GM15510 (cell line): ENCODE data around the gene ZNF813.

ENCODE experiments used
- POLR2A ChIP-seq: IDR thresholded peaks from 3 replicates; pipeline ENCODE4 v1.6.1; 2011; ENCODE audit warnings: borderline replicate concordance; ENCODE audit not compliant: insufficient read length; ENCODE audit errors: extremely low read depth

The ZNF813 gene

GRCh38 chr19:53507523-53508442, 40.2 kb downstream of the ZNF813 start:
- no peak for TF ChIP-seq POLR2A

- TF ChIP-seq POLR2A = no peak
Observed at GRCh38 chr19:53509443-53509842, 41.9 kb downstream of the ZNF813 start.

GRCh38 chr19:53509845-53510244, 42.3 kb downstream of the ZNF813 start:
- no peak for TF ChIP-seq POLR2A

GRCh38 chr19:53511357-53511756, 43.8 kb downstream of the ZNF813 start:
- TF ChIP-seq POLR2A = no peak

GRCh38 chr19:53511933-53512374, 44.4 kb downstream of the ZNF813 start:
- no peak for TF ChIP-seq POLR2A

- no peak for TF ChIP-seq POLR2A
Observed at GRCh38 chr19:53517114-53517741, 49.7 kb downstream of the ZNF813 start.

- TF ChIP-seq POLR2A = no peak
Observed at GRCh38 chr19:53518121-53518520, 50.6 kb downstream of the ZNF813 start.

GRCh38 chr19:53518716-53519115, 51.2 kb downstream of the ZNF813 start:
- no peak for TF ChIP-seq POLR2A

- no peak for TF ChIP-seq POLR2A
Observed at GRCh38 chr19:53519446-53519845, 51.9 kb downstream of the ZNF813 start.

- TF ChIP-seq POLR2A = no peak
Observed at GRCh38 chr19:53520163-53520546, 52.6 kb downstream of the ZNF813 start.

GRCh38 chr19:53520547-53521372, 53.2 kb downstream of the ZNF813 start:
- peak; percentile 22 for TF ChIP-seq POLR2A

GRCh38 chr19:53521373-53522202, 54.1 kb downstream of the ZNF813 start:
- no peak for TF ChIP-seq POLR2A

- no peak for TF ChIP-seq POLR2A
Observed at GRCh38 chr19:53525922-53526321, 58.4 kb downstream of the ZNF813 start.

- no peak for TF ChIP-seq POLR2A
Observed at GRCh38 chr19:53530622-53531021, 63.1 kb downstream of the ZNF813 start.
